CD4-positive, alpha-beta T cell treated with Interleukin-6 for 4 hours (primary cell): ENCODE data around the gene NAPB.

Source experiments
- DNase-seq: peaks from one replicate; pipeline ENCODE4 v3.0.0-alpha.2; 2020; ENCODE audit warnings: mixed read lengths

Gene NAPB

GRCh38 chr20:23437126-23437899 is 16.0 kb upstream of the NAPB start:
- no peak for DNase-seq

GRCh38 chr20:23436681-23437080 is 15.4 kb upstream of the NAPB start:
- DNase-seq = no peak

GRCh38 chr20:23435626-23436539 is 14.6 kb upstream of the NAPB start:
- no peak for DNase-seq

GRCh38 chr20:23434521-23435313 is 13.4 kb upstream of the NAPB start:
- DNase-seq = no peak

DNA sequence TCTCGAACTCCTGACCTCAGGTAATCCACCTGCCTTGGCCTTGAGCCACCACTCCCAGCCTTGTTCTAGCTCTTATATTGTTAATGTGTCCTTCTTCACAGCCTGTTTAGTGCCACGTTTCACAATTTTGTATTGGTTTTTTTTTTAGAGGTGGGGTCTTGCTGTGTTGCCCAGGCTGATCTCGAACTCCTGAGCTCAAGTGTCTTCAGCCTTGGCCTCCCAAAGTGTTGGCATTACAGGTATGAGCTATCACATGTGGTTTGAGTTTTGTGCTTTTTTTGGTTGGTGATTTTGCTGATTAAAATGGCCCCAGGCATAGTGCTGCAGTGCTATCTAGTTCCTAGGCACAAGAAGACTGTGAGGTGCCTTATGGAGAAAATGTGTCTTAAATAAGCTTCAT is 12.3 kb upstream of the NAPB start:
- DNase-seq = no peak

DNA sequence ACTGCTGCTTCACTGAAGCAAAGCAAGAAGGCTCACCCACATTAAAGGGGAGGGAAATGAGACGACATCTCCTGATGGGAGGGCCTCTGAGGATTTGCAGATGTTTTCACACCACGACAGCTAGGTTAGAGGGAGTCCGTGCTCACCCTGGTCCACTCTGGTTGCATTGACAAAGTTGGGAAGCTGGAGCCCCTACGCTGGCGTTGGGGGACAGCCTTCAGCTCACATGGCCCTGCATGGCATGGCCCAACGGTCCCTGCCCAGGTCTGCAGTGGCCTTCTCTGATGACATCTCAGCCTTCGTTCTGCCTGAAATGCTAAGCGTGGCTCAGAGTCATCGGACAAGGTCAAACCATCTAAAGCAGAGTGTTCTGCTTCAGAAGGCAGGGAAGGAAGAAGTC is 3.8 kb upstream of the NAPB start:
- DNase-seq = no peak

- DNase-seq = peak; percentile 42
Observed at GRCh38 chr20:23419995-23420901, 1.0 kb downstream of the NAPB start.

DNA sequence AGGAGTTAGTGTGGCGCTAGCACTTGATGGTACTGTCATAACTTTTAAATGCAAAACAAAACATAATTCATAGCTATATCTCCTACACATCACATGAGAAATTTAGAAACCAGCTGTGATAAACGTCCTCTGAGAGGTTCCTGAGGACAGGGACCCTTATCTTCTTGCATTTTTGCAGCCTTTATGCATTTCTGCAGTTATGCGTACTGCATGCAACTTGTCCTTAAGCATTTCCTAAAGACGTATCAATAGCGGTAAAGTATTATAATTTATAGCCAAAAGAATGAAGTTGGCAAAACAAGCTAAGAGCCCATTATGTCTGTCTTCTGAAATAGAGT is 1.7 kb downstream of the NAPB start:
- no peak for DNase-seq

GRCh38 chr20:23417861-23418260 is 3.4 kb downstream of the NAPB start:
- DNase-seq = no peak

- no peak for DNase-seq
Observed at GRCh38 chr20:23415959-23416583, 5.2 kb downstream of the NAPB start.

DNA sequence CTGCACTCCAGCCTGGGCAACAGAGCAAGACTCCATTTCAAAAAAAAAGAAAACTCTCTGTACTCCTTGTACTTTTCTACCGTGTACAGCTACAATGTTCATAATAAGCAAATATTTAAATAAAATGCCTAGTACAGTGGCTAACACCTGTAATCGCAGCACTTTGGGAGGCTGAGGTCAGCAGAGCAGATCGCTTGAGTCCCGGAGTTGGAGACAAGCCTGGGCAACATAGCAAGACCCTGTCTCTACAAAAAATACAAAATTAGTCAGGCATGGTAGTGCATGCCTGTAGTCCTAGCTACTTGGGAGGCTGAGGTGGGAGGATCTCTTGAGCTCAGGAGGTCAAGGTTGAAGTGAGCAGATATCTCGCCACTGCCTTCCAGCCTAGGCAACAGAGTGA is 5.7 kb downstream of the NAPB start:
- no peak for DNase-seq

DNA sequence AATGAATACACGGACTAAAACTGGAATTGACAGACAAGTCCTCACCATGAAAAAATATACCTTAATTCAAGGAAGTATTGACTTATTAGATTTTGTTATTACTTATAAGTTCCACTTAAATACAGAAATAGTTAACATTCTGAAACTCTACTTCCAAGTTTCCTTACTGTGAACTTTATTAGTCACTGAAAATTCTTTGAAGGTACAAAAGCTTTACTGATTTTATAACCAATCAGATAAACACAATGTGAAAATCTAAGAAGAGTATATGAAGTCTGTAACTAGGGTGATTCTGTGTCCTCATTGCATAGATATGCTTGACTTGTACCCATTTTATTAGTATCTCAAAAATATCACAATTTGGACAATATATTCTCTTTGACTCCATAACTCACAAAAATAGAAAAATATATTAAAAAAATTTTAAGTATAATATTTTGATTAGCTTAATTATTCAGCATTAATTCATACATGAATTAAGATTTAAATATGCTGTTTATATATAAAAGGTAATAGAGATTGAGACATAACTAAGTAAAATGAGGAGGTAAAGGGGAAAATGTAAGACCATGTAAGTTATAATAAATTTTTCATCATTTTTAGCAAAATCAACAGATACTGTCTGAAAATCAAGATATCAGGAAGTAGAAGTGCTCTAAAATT is 6.6 kb downstream of the NAPB start:
- DNase-seq = no peak

DNA sequence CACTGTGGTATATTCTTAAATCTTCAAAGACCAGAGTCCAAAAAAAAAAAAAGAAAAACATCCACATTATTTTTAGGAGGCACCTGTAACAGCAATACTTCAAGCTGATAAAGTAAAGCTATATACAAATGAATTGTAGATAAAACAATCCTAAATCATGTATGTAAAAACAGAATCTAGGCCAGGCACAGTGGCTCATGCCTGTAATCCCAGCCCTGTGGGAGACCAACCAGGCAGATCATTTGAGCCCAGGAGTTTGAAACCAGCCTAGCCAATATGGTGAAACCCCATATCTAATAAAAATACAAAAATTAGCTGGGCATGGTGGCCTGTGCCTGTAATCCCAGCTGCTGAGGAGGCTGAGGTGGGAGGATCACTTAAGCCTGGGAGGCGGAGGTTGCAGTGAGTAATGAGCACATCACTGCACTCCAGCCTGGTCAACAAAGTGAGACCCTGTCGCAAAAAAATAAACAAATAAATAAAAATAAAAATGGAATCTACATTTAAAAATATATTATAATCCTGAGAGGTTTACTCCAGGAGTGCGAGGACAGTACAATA is 7.3 kb downstream of the NAPB start:
- no peak for DNase-seq

DNA sequence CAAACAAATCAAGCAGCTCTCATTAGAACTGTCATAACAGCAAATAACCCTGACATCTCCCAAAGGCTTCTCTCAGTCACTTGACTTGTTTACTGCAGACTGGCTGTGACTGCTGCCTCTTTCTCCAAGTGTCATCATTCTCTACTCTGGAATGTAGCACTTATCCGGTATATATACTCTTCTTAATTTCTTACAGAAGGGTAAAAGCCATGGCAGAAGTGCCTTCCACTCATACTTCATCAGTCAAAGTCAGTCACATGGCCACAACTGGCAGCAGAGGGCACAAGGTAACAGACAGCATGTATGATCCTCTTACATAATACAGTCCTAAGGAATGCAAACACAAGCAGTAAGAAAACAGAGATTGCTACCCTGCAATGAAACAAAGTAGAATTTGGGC is 9.3 kb downstream of the NAPB start:
- no peak for DNase-seq

DNA sequence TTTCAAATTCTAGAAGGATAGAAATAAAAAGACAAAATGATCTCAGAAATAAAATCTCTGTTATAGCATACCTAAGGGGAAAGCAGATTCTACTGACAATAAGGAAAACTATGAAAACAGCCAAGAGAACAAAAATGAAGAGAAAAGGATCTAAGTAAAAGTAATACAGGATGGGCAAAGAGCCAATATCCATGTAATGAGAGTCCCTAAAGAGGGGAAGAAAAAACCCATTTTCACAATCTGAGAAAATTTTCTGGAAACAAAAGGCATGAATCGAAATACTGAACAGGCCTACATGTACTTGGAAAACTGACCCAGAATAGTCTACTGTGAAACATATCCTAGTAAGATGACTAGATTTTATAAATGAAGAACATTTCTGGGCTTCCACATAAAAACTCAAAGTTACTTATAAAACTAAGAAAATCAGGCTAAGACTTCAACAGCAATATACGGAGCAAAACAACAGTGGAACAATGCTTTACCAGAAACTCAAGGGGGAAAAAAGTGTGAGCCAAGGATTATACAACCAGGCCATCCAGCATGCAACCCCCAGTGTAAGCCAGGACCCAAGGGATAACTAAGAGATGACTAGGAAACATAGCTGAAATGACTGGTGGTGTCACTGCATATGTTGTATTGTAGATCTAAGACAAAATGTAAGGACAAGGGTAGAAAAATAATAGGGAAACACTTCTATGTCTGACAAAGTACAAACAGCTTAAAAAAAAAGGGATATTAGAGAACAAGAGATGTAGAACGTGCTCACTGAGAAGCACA is 10.2 kb downstream of the NAPB start:
- DNase-seq = no peak

DNA sequence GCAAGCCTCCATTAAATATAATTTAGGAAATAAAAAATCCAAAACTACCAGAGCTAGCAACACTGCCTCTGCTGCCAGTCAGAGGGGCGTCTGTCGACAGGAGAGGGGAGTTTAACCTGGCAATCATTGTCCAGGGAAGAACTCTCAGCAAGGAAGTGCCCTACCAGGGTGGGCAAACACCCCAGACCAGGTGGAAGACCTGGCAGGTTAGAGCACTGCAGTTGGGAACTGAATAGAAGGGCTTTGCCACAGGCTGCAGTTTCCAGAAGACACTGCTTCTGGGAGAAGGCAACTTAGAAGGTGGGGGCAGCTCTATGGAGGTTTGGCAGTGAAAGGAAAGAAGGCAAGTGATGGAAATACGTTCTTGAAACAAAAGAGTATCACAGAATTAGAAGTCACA is 11.5 kb downstream of the NAPB start:
- no peak for DNase-seq

DNA sequence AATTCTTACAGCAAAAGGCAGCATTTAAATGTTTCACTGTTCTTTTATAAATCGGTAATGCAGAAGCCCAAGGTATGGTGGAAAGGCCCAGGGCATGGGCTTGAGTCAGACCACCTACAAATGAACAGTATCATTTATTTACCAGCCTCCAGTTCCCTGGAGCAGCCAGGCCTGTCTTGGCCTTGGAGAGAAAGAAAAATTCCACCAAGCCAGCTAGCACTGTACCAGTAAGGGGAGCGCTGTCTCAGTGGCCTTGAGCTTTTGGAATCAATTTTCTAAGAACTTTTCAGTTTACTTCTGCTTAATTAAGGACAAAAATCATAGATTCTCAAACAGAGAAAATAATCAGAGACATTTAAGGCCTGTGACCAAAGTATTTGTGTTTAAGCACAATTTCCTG is 12.3 kb downstream of the NAPB start:
- DNase-seq = no peak

DNA sequence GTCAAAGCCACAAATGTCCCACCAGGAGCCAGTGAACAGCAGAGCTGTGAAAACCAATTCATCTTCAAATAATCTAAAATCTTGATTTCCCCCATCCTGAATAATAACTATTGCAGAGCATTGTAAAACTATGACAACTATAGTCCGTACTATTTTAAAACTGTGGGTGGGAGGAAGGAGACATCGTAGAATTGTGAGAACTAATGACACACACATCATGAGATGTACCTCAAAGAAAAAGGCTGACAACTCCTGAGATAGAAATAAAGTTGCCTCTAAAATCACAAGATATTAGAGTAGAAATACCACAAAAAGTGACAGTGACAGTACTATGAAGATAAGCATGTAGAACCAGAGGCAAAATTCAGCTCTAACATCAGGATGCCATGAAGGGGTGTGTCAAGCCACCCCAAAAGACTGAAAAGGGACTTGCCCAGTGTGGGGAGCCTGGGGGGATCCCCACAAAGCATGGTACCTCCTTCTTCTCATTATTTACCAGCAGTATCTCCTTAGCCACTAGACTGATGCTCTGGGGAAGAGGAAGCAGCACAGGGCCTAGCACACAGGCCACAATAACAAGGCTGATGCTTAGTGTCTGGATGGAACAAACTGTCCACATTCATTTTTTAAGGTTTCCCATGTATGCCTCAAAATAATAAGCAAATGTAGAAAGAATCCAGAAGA is 13.4 kb downstream of the NAPB start:
- DNase-seq = no peak

DNA sequence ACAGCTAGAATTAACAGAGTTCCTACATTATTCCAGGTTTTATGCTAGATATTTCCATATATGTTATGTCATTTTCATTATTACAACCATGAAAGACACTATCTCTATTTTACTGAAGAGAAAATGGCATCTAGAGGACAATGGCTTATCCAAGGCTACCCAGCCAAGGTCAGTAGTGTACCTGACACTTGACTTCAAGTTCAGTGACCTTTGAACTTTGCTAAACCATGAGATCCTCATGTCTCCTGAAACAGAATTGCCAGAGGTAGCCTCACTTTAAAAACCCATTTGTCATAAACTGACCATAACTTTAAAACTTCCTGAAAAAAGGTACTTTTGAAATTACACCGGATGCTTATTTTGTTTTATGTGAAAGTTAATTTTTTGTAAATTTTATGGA is 14.4 kb downstream of the NAPB start:
- DNase-seq = no peak

DNA sequence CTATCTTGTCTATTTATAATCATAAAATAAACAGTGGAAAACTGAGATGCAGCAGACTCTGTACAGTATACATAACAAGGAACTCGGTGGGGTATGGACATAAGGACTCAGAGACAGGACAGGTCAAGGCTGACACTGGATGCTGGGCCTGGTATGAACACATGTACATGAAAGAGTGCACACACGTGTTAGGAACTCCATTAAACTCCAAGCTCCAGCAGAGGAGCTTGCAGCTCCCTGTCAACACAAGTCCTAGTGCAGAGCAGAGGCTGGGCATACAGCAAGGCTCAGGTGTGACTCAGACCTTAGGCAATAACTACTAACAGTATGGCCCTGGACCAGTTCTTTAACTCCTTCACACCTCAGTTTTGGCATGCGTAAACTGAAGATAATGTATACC is 17.1 kb downstream of the NAPB start:
- no peak for DNase-seq
